Neural cell (in vitro differentiated cells): ENCODE results near the gene PLEKHG5. TPM values are rescaled to one million over a fixed set of nuclear protein-coding genes. Genes with fewer than 3 reads are reported as not detected.

ENCODE experiments used
- H2AFZ ChIP-seq: fragments of 200-600, 300-800 bp; sonication (generic), shearing (Covaris generic); 2 replicates; pipeline ENCODE4 v1.6.0; 2014; ENCODE audit warnings: low read depth, mild to moderate bottlenecking, antibody characterized with exemption, low read length, moderate library complexity
- H3F3A ChIP-seq: fragments of 200-600 bp; shearing (Covaris generic); 2 replicates; pipeline ENCODE4 v1.6.1; 2016; ENCODE audit warnings: mild to moderate bottlenecking, moderate library complexity, mixed read lengths, antibody characterized with exemption, low read length; ENCODE audit not compliant: insufficient read depth, poor library complexity, severe bottlenecking
- H3K27ac ChIP-seq: fragments of 200-600, 300-800 bp; sonication (generic), shearing (Covaris generic); 2 replicates; pipeline ENCODE4 v1.5.1; 2014; ENCODE audit warnings: mild to moderate bottlenecking, low read length, moderate library complexity
- H3K27me3 ChIP-seq: fragments of 300-800, 200-600 bp; sonication (generic), shearing (Covaris generic); 2 replicates; pipeline ENCODE4 v1.6.0; 2014; ENCODE audit warnings: mild to moderate bottlenecking, low read depth, low read length, moderate library complexity; ENCODE audit not compliant: insufficient read depth
- H3K36me3 ChIP-seq: fragments of 300-800, 200-600 bp; sonication (generic), shearing (Covaris generic); 2 replicates; pipeline ENCODE4 v1.5.1; 2014; ENCODE audit warnings: mild to moderate bottlenecking, antibody characterized with exemption, low read length, moderate library complexity; ENCODE audit not compliant: insufficient read depth
- H3K4me2 ChIP-seq: fragments of 300-800, 200-600 bp; sonication (generic), shearing (Covaris generic); 2 replicates; pipeline ENCODE4 v1.6.0; 2014; ENCODE audit warnings: mild to moderate bottlenecking, low read length
- H3K4me3 ChIP-seq: fragments of 300-800, 200-600 bp; sonication (generic), shearing (Covaris generic); 2 replicates; pipeline ENCODE4 v1.5.1; 2014; ENCODE audit warnings: mild to moderate bottlenecking, low read length, moderate library complexity
- H3K79me2 ChIP-seq: fragments of 200-600 bp; shearing (Covaris generic); replicated peaks from 2 replicates; pipeline ENCODE4 v1.6.0; 2014; ENCODE audit warnings: mild to moderate bottlenecking, low read length, moderate library complexity; ENCODE audit not compliant: insufficient read depth
- H3K9ac ChIP-seq: fragments of 300-800, 200-600 bp; sonication (generic), shearing (Covaris generic); 2 replicates; pipeline ENCODE4 v1.6.1; 2016; ENCODE audit warnings: mild to moderate bottlenecking, low read length, mixed read lengths
- H3K9me2 ChIP-seq: fragments of 200-600 bp; shearing (Covaris generic); 2 replicates; pipeline ENCODE4 v1.6.1; 2016; ENCODE audit warnings: mild to moderate bottlenecking, low read length, mixed read lengths; ENCODE audit not compliant: insufficient read depth
- H3K9me3 ChIP-seq: fragments of 200-600, 300-800 bp; sonication (generic), shearing (Covaris generic); 2 replicates; pipeline ENCODE4 v1.6.1; 2016; ENCODE audit warnings: mild to moderate bottlenecking, mixed run types, low read length, moderate library complexity, mixed read lengths
- H4K20me1 ChIP-seq: fragments of 200-600 bp; shearing (Covaris generic); 2 replicates; pipeline ENCODE4 v1.6.1; 2016; ENCODE audit warnings: mild to moderate bottlenecking, mixed run types; ENCODE audit not compliant: insufficient read depth
- CTCF ChIP-seq: fragments of 450-650 bp; IDR thresholded peaks from 2 replicates; pipeline ENCODE4 v1.5.1; 2014; ENCODE audit warnings: antibody characterized with exemption, mild to moderate bottlenecking, moderate library complexity; ENCODE audit not compliant: poor library complexity, severe bottlenecking
- EP300 ChIP-seq: fragments of 450-650 bp; conservative IDR thresholded peaks from 2 replicates; pipeline ENCODE4 v1.6.1; 2014; ENCODE audit warnings: antibody characterized with exemption, mild to moderate bottlenecking, moderate library complexity; ENCODE audit not compliant: poor library complexity, severe bottlenecking
- EZH2 ChIP-seq: fragments of 200-600, 300-800 bp; shearing (Covaris generic), sonication (generic); IDR thresholded peaks from 2 replicates; pipeline ENCODE4 v1.6.1; 2014; ENCODE audit warnings: antibody characterized with exemption, low read length, borderline replicate concordance, mild to moderate bottlenecking; ENCODE audit not compliant: insufficient read depth, poor library complexity, severe bottlenecking
- MXI1 ChIP-seq: fragments of 450-650 bp; conservative IDR thresholded peaks from 2 replicates; pipeline ENCODE4 v1.6.1; 2014; ENCODE audit warnings: antibody characterized with exemption, mild to moderate bottlenecking; ENCODE audit not compliant: poor library complexity, severe bottlenecking
- POLR2AphosphoS5 ChIP-seq: IDR thresholded peaks from 2 replicates; pipeline ENCODE4 v1.6.1; 2012
- RAD21 ChIP-seq: fragments of 450-650 bp; conservative IDR thresholded peaks from 2 replicates; pipeline ENCODE4 v1.6.1; 2014; ENCODE audit warnings: antibody characterized with exemption, mild to moderate bottlenecking, moderate library complexity
- REST ChIP-seq: IDR thresholded peaks from 2 replicates; pipeline ENCODE4 v1.6.1; 2012; ENCODE audit warnings: borderline replicate concordance
- SMC3 ChIP-seq: fragments of 450-650 bp; conservative IDR thresholded peaks from 2 replicates; pipeline ENCODE4 v1.6.1; 2014; ENCODE audit warnings: antibody characterized with exemption, mild to moderate bottlenecking, moderate library complexity; ENCODE audit not compliant: poor library complexity
- TAF1 ChIP-seq: IDR thresholded peaks from 2 replicates; pipeline ENCODE4 v1.6.1; 2012; ENCODE audit warnings: low read depth
- polyA plus RNA-seq: library from polyadenylated mRNA; depleted of rRNA; stranded (reverse); fragments of >200 nt; gene quantifications from 2 replicates; pipeline ENCODE4 v1.2.3, GENCODE V29; 2014

The PLEKHG5 gene
- polyA plus RNA-seq, 1 donor from 2014 or later, result 24.0 TPM

GRCh38 chr1:6508154-6508815 lies 16.8 kb upstream of the PLEKHG5 start:
- no peak overlapping the region for H2AFZ ChIP-seq
- no peaks in the 10 kb centered on the region for H3K9me2 ChIP-seq
- no peaks in the 10 kb centered on the region for H3K9me3 ChIP-seq
- no peak overlapping the region for H3K4me3 ChIP-seq
- H3K4me2 ChIP-seq, result no peak overlapping the region
- no peak overlapping the region for H3K9ac ChIP-seq
- no peaks in the 10 kb centered on the region for H3F3A ChIP-seq
- no peaks in the 10 kb centered on the region for H3K36me3 ChIP-seq
- H3K27me3 ChIP-seq, result no peaks in the 10 kb centered on the region
- H3K27ac ChIP-seq, result no peak overlapping the region
- TF ChIP-seq MXI1 (no peak), CTCF (no peak)
- H3K79me2 ChIP-seq, result no peaks in the 10 kb centered on the region
- H4K20me1 ChIP-seq, result no peaks in the 10 kb centered on the region

- H3K27ac ChIP-seq, result no peak overlapping the region
Observed at GRCh38 chr1:6507461-6507911, 16.0 kb upstream of the PLEKHG5 start.

GRCh38 chr1:6507037-6507428 lies 15.6 kb upstream of the PLEKHG5 start:
- no peak overlapping the region for H3K4me2 ChIP-seq
- no peaks in the 10 kb centered on the region for H3K9me3 ChIP-seq
- no peak overlapping the region for H3K4me3 ChIP-seq
- H3K27ac ChIP-seq, result no peak overlapping the region
- no peak overlapping the region for H2AFZ ChIP-seq
- no peaks in the 10 kb centered on the region for H3K36me3 ChIP-seq
- TF ChIP-seq POLR2AphosphoS5, result no peak
- no peak for TF ChIP-seq CTCF
- no peak for TF ChIP-seq EP300
- no peak for TF ChIP-seq REST
- TF ChIP-seq RAD21, result no peak
- TF ChIP-seq MXI1, result no peak
- TF ChIP-seq TAF1, result no peak
- TF ChIP-seq SMC3, result no peak
- no peak for TF ChIP-seq EZH2
- H3F3A ChIP-seq, result no peaks in the 10 kb centered on the region
- H3K27me3 ChIP-seq, result no peaks in the 10 kb centered on the region
- H3K9ac ChIP-seq, result no peak overlapping the region
- H3K79me2 ChIP-seq, result no peaks in the 10 kb centered on the region
- H4K20me1 ChIP-seq, result no peaks in the 10 kb centered on the region
- no peaks in the 10 kb centered on the region for H3K9me2 ChIP-seq

More at GRCh38 chr1:6507461-6507911, 16.0 kb upstream of the PLEKHG5 start:
- Histone ChIP-seq H3F3A (no peaks in the 10 kb centered on the region), H2AFZ (no peak overlapping the region), H3K4me3 (no peak overlapping the region), H4K20me1 (no peaks in the 10 kb centered on the region), H3K9me3 (no peaks in the 10 kb centered on the region), H3K79me2 (no peaks in the 10 kb centered on the region), H3K4me2 (no peak overlapping the region), H3K36me3 (no peaks in the 10 kb centered on the region), H3K9me2 (no peaks in the 10 kb centered on the region), H3K27me3 (no peaks in the 10 kb centered on the region), H3K9ac (no peak overlapping the region)
- no peak for TF ChIP-seq SMC3
